ENCODE results near the gene ARHGEF19.
"Not testable (repeated sequence)": the region's sequence is repeated elsewhere in the genome, so short reads cannot be mapped to it uniquely, and the experiment has no call there.

The ARHGEF19 gene

DNA sequence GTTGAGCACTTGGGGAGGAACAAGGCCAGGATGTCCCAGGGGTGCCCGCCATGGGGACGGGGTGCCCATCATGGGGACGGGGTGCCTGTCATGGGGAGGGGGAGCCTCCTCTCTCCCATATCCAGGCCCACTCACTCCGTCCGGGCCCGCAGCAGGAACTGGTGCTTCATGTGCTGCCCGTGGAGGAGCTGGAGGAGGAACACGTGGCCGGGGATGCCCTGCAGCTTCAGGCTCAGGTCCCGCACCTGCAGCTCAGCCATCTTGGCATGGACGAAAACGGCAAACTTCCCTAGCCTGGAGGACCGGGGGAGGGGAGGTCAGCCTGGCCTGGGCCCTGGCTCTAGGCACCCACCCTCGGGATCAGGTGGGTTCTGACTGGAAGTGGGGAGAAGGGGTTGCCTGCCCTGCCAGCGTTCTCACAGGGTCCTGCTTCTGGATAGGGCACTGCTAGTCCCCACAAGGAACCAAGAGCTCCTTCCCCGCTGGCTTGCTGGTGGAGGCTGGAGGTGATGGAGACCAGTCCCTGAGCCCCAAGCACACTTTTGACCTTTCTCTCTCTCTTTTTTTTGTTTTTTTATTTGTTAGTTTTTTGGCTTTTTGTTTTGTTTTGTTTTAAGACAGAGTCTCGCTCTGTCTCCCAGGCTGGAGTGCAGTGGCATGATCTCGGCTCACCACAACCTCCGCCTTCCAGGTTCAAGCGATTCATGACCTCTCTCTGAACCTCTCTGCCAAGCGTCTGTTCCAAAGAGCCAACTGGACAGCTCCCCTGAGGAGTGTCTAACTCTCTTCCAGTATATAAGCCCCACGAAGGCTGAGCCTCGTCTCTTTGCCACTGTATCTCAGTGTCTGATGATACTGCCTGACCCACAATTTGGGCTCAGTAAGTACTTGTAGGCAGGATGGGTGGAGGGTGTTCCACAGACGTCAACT is 9.9 kb downstream of the ARHGEF19 start:
- ATAC-seq, result no peak

DNA sequence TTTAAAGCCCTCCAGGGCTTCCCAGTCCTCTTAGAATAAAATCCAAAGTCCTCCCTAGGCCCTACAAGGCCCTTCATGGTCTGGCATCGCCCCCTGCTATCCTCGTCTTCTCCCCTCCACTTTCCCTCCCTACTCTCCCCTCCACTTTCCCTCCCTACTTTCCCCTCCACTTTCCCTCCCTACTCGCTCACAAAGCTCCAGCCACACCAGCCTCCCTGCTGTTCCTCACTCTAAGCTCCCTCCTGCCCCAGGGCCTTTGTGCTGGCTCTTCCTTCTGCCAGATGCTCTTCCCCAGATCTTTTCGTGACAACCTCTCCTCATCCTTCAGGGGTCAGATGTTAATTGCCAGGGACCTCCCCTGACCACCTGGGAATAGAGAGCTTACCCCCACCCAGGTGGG is 12.8 kb downstream of the ARHGEF19 start:
- ATAC-seq, result no peak

DNA sequence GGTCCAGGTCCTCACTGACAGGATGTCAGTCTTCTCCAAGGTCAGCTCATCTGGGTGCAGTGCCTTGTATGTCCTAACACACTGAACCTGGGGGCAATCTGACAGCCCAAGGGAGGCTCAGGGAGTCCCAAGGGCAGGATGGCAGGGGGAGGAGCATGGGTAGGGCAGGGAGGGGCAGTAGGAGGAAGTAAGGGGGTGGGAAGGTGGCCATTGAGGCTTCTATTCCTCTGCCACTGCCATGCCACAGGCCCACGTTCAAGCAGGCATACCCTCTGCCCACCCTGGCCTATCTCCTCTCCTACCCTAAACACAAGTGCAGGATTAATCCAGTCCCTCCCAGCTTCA is 13.3 kb downstream of the ARHGEF19 start:
- no peak for ATAC-seq

DNA sequence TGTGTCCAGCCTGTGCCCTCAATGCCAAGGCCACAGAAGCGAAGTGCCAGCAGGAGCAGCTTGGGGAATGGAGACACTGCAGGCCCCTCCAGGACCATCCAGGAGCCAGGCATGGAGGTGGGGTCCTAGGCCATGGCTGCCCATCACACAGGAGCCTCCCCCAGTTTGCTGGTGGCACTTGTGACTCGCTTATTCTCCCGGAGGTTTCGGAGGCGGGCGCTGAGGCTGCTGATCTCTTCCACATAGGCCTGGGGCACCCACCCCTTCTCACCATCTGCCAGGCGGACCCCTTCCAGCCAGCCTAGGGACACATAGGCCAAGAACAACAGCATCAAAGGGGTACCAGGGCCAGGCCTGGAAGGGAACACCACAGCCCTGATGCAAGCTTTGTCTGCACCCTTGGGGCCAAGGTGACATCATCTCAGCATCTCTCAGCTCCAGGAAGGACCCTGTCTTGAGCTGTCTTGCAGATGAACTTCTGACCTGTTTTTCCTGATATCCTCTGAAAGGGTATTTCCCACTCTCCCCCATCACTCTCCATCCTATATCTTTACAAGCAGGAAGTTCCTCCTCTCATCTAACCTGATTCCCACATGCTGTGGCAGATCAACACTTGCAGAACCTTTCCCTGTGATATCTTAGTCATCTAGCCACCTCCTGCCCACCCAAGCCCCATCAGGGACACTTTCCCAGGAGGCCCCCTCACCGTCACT is 13.9 kb downstream of the ARHGEF19 start:
- ATAC-seq, result no peak

DNA sequence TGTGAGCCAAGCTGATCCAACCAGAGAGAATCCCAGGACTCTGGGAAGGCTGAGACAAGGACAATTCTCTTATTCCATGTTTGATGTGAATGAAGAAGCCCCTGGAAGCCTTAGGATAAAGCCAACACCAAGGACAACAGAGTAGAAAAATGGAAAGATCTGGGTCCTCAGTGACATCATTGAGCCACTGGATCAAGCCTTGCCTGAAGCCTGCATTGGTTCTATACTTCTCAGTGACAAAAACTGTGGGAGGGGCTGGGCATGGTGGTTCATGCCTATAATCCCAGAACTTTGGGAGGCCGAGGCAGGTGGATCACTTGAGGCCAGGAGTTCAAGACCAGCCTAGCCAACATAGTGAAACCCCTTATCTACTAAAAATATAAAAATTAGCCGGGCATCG is 15.6 kb downstream of the ARHGEF19 start:
- no peak for ATAC-seq

DNA sequence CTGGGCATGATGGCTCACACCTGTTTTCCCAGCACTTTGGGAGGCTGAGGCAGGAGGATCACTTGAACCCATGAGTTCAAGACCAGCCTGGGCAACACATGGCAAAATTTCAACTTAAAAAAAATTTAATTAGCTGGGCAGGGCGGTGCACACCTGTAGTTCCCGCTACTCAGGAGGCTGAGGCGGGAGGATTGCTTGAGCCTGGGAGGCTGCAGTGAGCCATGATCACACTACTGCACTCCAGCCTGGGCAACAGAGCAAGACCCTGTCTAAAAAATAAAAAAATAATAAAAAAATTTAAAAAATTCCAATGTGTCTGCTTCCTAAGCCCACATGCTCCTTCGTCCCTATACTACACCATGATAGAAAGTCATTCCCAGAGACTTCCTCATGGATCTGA is 16.3 kb downstream of the ARHGEF19 start:
- not testable (repeated sequence) for ATAC-seq

DNA sequence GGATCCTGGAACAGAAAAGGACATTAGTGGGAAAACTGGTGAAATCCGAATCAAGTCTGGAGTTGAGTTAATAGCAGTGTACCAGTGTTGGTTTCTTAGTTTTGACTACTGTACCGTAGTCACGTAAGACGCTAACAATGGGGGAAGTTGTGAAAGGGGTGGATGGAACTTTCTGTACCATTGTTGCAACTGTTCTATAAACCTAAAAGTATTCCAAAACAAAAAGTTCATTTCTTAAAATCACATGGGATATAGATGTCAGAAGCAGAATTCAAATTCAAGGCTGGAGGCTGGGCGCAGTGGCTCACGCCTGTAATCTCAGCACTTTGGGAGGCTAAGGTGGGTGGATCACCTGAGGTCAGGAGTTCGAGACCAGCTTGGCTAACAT is 16.9 kb downstream of the ARHGEF19 start:
- no peak for ATAC-seq

DNA sequence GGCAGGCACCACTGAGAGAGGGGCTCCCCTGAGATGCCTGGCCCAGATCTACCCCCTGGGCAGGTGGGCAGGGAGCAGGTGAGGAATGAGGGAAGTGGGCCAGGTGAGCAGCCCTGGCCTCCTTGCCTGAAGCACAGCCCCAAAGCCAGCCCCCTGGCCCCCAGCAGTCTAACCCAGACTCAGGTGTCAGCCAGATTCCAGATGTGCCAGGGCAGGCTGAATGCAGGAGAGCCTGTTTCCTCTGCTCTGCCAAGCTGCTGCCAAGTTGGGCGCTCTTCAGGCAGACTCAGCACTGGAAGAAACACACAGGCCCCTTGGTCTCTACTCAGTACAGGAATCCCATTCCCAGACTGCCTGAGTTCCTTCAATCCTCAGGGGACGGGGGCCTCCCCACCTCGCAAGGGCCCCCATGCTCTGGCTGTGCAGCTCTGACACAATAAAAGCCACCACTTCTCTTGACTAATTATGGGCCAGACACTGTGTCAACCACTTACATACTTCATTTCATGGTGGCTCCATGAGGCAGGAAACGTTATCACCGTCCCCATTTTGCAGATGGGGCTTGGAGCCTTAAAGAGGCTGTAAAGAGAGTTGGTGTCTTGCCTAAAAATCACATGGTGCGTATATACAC is 20.4 kb downstream of the ARHGEF19 start:
- no peak for ATAC-seq

DNA sequence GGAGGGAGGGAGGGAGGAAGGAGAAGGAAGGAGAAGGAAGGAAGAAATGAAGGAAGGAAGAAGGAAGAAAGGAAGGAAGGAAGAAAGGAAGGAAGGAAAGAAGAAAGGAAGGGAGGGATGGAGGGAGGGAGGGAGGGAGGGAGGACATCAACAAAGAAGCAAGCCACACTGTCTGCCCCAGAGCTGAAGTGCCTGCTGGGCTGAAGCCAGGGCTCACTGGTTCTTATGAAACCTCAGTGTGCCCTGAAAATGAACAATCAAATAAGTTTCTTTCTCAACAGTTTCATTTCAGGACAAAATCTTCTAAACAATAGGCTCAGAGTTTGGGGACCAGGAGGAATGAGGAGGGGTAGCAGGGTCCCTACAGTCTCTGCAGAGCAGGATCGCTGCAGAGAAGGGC is 21.1 kb downstream of the ARHGEF19 start:
- no peak for ATAC-seq

DNA sequence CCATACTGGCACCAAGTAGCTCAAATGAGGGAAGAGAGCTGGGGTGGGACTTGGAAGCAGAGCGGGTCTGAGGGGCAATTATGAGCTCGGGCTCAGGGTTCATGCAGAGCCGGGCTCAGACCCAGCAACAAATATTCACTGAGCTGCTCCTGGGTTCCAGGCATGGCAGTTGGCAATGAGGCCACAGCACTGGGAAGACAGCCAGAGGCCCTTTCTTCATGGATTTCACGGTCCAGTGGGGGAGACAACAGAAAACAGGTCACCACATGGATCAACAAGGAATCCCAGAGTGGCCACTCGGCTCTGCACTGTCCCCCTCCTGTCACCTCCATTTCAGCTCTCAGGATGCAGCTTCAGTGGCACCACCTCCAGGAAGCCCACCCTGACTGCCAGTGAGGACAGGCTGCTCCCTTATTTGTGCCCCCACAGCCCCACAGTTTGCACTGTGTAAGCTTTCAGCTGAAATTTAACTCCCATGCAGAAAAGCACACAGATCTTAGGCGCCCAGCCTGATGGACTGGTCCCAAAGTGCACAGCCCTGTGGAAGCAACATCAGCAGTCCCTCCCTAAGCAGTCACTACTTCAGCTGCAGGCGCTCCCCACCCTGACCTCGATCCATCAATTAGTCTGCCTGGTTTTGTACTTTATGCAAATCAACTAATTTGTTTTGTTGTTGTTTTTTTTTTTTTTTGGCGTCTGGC is 22.4 kb downstream of the ARHGEF19 start:
- ATAC-seq, result no peak

DNA sequence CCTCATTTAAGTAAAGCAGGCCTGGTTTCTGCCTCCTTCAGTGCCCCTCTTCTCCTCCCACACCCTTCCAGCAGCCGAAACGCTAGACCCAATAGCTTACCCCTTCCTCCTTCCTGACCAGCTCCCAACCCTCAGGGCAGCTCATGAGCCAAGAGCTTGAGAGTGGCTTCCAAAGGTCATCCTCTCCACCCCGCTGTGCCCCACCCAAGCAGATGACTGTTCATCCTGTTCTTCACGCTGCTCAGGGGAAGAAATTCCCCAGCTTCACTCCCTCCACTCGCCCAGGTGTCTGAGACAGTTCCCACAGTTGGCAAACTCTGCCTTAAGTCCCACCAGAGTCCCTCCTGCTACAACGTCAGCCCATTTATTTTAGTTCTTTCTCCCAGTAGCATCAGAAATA is 23.4 kb downstream of the ARHGEF19 start:
- ATAC-seq, result no peak

DNA sequence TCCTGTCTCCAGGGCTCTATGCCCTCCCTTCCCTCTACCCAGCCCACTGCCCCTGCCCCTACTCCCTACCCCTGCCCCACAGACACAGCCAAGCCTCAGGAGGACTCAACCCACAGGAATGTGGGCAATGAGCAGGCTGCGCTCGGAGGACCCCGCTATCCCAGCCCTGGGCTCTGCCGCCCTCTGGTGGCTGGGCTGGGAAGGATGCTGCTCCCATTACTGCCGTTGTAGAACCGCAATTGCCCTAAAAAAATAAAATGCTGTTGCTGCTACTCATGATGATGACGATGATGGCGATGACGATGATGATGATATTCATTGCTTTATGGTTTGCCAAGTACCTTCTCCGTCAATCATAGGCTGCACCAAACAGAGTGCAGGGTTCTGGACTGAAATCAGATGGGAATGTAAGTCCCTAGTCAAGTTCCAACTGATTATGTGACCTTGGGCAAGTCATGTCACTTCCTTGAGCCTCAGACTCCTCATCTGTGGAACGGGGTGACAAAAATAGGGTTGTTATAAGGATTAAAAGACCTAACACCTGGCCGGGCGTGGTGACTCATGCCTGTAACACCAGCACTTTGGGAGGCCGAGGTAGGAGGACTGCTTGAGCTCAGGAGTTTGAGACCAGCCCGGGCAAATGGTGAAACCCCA is 24.6 kb downstream of the ARHGEF19 start:
- ATAC-seq, result peak; percentile 63 to 85

DNA sequence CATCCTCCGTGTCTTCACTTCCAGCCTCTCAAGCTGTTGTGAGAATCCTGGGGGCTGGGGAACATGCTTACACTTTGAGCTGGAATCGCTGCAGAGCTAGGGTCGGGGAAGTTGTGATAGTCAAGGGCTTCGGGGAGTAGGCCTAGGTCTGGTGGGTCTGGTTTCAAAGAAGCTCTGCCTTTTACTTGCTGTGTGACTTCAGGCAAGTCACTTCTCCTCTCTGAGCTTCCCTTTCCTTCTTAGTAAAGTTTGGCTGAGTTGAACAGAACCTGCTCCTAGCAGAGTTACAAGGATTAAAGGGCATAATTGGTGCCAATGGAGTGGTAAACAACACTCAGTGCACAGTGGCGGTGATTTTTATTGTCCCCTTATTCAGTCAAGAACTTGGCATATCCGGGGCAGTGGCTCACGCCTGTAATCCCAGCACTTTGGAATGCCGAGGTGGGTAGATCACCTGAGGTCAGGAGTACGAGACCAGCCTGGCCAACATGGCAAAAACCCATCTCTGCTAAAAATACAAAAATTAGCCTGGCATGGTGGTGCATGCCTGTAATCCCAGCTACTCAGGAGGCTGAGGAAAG is 25.7 kb downstream of the ARHGEF19 start:
- no peak for ATAC-seq

DNA sequence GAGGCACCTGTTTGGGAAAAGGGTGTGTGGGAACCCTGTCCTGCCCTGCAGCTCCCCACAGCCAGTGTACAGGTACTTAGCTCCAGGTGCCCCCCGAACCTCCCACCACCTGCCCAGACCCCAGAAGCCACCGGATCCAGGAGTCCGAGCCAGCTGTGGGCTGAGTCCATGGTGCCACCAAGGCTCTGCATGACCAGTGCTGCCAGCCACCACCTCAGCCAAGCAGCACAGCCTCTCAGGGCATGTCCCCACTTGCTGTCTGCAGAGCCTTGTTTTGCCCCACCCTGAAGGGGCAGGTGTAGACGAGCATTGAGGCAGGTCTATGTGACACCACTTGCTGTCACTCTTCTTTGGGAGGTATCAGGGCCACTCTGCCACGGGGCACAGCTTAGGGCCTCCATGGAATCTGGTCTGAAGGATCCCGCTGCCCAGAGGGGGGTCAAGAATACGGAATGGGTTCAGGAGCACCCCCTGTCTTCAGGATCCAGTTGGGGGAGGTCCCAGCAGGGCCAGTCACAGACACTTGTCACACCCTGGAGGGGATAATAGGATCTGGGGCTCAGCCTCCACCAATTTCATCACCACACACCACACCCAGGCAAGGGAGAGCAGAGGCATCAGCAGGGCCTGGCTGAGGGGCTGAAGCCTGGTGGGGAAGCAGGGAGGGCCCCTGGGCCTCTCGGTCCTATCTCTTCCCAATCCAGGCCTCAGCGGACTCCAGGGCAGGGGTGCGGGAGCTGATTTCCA is 27.7 kb downstream of the ARHGEF19 start:
- ATAC-seq, result no peak

DNA sequence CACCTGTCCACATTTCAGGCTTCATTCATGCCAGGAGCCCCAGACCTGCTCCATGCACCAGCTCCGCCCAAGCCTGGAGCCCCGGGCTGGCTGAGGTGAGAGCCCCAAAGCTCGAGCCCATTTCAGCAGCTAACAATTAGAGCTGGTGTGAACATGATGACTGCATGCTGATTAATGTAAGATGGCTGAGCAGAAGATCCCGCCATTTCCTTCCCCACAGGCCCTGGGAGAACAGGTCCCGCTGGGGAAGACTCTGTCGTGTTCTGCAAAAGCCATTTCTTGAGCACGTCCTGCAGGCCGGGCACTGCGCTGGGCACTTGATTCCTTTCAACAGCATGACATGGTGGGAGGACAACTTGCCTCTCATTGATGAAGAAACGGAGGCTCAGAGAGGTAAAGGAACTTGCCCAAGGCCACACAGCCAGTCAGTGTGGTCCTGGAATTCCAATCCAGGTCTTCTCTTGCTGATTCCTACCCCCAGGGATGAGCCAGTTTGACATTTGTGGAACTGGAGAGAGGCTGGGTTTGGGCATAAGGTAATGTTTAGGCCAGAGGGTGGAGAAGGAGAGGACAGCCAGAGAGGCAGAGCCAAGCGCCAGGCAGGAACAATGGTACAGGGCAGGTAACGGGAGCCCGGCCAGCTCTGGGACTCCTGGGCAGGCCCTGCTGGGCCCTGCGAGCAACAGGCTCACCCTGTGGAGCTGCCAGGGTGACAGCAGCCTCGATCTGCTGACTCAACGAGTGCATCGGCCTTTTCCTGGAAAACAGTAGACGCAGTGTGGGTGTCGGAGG is 28.5 kb downstream of the ARHGEF19 start:
- ATAC-seq, result no peak

DNA sequence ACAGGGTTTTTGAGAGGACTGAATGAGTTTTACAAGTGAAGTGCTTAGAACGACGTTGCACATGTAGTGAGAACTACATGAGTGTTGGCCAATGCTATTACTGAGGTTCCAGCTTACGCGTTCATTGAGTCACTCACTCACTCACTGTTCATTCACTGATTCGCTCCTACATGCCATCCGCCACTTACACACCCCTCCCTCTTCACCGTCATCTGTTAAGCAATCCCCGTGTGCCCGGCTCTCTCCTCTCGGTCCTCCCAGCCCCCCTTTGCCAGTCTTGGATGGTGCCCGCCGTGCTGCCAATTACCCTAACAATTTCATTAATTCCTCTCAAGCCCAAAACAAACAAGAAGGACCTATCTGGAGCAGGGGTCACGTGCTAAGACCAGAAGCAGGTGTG is 29.3 kb downstream of the ARHGEF19 start:
- ATAC-seq, result no peak

DNA sequence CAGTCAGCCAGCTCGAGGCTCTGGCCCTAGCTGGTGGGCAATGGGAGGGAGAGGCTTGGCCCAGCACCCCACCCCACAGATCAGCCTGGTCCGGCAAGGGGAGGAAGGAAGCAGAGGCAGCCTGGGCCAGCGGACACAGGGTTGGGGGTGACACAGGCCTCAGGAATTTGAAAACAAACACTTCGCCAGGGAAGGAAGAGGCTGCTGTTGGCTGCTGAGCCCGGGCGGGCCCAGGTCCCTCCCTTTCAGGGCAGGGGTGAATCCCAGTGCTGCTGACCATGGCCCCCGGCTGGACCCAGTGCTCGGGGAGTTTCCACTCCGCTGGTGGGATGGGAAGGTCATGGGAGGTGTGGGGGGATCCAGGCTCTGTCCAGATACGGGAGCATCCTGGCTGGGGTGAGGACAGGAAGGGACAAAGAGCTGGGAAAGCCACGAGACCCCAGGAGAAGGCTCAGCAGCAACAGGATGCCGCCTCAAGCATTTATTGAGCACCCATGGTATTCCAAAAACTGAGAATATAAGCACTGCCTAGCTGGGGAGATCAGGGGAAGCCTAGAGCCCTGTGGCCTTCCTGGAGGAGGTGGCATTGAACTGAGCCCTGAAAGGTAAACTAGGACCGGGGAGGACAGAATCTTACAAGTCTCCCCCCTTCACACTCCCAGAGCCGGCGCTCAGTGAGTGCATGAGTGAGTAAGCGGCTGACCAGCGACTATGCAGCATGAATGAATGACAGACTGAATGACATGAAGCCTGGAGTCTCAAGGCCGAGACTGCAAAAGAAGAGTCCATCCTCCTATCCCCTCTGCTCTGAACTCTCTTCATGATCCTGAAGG is 30.3 kb downstream of the ARHGEF19 start:
- ATAC-seq, result no peak

DNA sequence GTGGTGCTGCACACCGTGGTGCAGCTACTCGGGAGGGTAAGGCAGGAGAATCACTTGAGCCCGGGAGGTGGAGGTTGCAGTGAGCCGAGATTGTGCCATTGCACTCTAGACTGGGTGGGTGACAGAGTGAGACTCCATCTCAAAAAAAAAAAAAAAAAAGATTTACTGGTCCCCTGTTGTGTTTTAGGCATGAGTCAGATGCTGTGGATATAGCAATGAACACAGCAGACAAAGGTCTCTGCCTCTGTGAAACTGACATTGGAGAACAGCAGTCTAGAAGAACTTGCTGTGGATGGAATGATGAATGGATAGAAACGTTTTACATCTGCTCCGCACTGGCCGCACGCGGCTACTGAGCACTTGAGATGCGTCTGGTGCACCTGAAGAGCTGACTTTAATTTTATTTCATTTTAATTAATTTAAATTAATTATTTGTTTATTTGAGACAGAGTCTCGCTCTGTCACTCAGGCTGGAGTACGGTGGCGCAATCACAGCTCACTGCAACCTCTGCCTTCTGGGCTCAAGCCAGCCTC is 32.1 kb downstream of the ARHGEF19 start:
- ATAC-seq, result no peak
